Measurements from ENCODE around the gene TOP3A.

Gene TOP3A

GRCh38 chr17:18257268-18257981 lies 57.4 kb downstream of the TOP3A start:
- TF ChIP-seq ZNF274 (IDR thresholded peaks at IDR 0.05; ENCODE audit: low read depth, low read length) = no peak

GRCh38 chr17:18256776-18257175 lies 58.0 kb downstream of the TOP3A start:
- H3K4me3 ChIP-seq (ENCODE audit: low read length) = no peak overlapping the region

More at GRCh38 chr17:18257268-18257981, 57.4 kb downstream of the TOP3A start:
- peak overlapping the region; percentile 79 for H3K4me3 ChIP-seq (ENCODE audit: low read length)

GRCh38 chr17:18256351-18256750 lies 58.4 kb downstream of the TOP3A start:
- TF ChIP-seq ZNF274 (IDR thresholded peaks at IDR 0.05; ENCODE audit: low read depth, low read length) = no peak
- H3K4me3 ChIP-seq (ENCODE audit: low read length) = no peak overlapping the region

More at GRCh38 chr17:18256776-18257175, 58.0 kb downstream of the TOP3A start:
- TF ChIP-seq ZNF274 (IDR thresholded peaks at IDR 0.05; ENCODE audit: low read depth, low read length) = no peak

- TF ChIP-seq ZNF274 (IDR thresholded peaks at IDR 0.05; ENCODE audit: low read depth, low read length) = no peak
- no peak overlapping the region for H3K4me3 ChIP-seq (ENCODE audit: low read length)
Observed at GRCh38 chr17:18254888-18255649, 59.7 kb downstream of the TOP3A start.

- H3K4me3 ChIP-seq (ENCODE audit: low read length) = no peak overlapping the region
- no peak for TF ChIP-seq ZNF274 (IDR thresholded peaks at IDR 0.05; ENCODE audit: low read depth, low read length)
Observed at GRCh38 chr17:18253947-18254821, 60.6 kb downstream of the TOP3A start.

GRCh38 chr17:18253187-18253884 lies 61.5 kb downstream of the TOP3A start:
- no peak overlapping the region for H3K4me3 ChIP-seq (ENCODE audit: low read length)
- no peak for TF ChIP-seq ZNF274 (IDR thresholded peaks at IDR 0.05; ENCODE audit: low read depth, low read length)

GRCh38 chr17:18252160-18252559 lies 62.6 kb downstream of the TOP3A start:
- TF ChIP-seq ZNF274 (IDR thresholded peaks at IDR 0.05; ENCODE audit: low read depth, low read length) = no peak
- H3K4me3 ChIP-seq (ENCODE audit: low read length) = no peak overlapping the region

- no peak overlapping the region for H3K4me3 ChIP-seq (ENCODE audit: low read length)
- TF ChIP-seq ZNF274 (IDR thresholded peaks at IDR 0.05; ENCODE audit: low read depth, low read length) = no peak
Observed at GRCh38 chr17:18251204-18251603, 63.6 kb downstream of the TOP3A start.

- no peak for TF ChIP-seq ZNF274 (IDR thresholded peaks at IDR 0.05; ENCODE audit: low read depth, low read length)
- no peak overlapping the region for H3K4me3 ChIP-seq (ENCODE audit: low read length)
Observed at GRCh38 chr17:18250708-18251107, 64.1 kb downstream of the TOP3A start.

GRCh38 chr17:18250259-18250658 lies 64.5 kb downstream of the TOP3A start:
- no peak overlapping the region for H3K4me3 ChIP-seq (ENCODE audit: low read length)
- TF ChIP-seq ZNF274 (IDR thresholded peaks at IDR 0.05; ENCODE audit: low read depth, low read length) = no peak

- no peak for TF ChIP-seq ZNF274 (IDR thresholded peaks at IDR 0.05; ENCODE audit: low read depth, low read length)
- H3K4me3 ChIP-seq (ENCODE audit: low read length) = no peak overlapping the region
Observed at GRCh38 chr17:18248811-18249210, 66.0 kb downstream of the TOP3A start.

GRCh38 chr17:18248300-18248731 lies 66.5 kb downstream of the TOP3A start:
- no peak overlapping the region for H3K4me3 ChIP-seq (ENCODE audit: low read length)
- TF ChIP-seq ZNF274 (IDR thresholded peaks at IDR 0.05; ENCODE audit: low read depth, low read length) = no peak

- TF ChIP-seq ZNF274 (IDR thresholded peaks at IDR 0.05; ENCODE audit: low read depth, low read length) = no peak
- no peak overlapping the region for H3K4me3 ChIP-seq (ENCODE audit: low read length)
Observed at GRCh38 chr17:18247613-18248001, 67.2 kb downstream of the TOP3A start.
